HepG2 (cell line): ENCODE data around the gene AMBRA1. TPM values are rescaled to one million over a fixed set of nuclear protein-coding genes. Genes with fewer than 3 reads are reported as not detected.

Source experiments
- BORCS8-MEF2B ChIP-seq: sonication (generic); formaldehyde crosslinking; IDR thresholded peaks from 2 replicates; pipeline ENCODE4 v1.8.0; 2022; ENCODE audit warnings: mild to moderate bottlenecking, missing genetic modification reagents
- CBX1 ChIP-seq: IDR thresholded peaks from one replicate; pipeline ENCODE4 v1.6.1; 2016; ENCODE audit warnings: antibody characterized with exemption, low read depth
- GATA4 ChIP-seq: sonication (generic); IDR thresholded peaks from 2 replicates; pipeline ENCODE4 v1.6.1; 2016; ENCODE audit warnings: antibody characterized with exemption, low read depth, borderline replicate concordance
- HOXA5 ChIP-seq: sonication (generic); formaldehyde crosslinking; IDR thresholded peaks from 2 replicates; pipeline ENCODE4 v1.4.0; 2020; ENCODE audit warnings: missing genetic modification reagents
- PHF21A ChIP-seq: sonication (generic); formaldehyde crosslinking; IDR thresholded peaks from 2 replicates; pipeline ENCODE4 v1.5.0; 2020; ENCODE audit warnings: mild to moderate bottlenecking, missing genetic modification reagents
- PHF5A ChIP-seq: IDR thresholded peaks from one replicate; pipeline ENCODE4 v1.6.1; 2018; ENCODE audit warnings: low read depth, missing genetic modification reagents; ENCODE audit not compliant: unreplicated experiment
- PTBP1 ChIP-seq: fragments of 200-400 bp; formaldehyde crosslinking; IDR thresholded peaks from 2 replicates; pipeline ENCODE4 v1.6.1; 2018; ENCODE audit warnings: low read length, low read depth; ENCODE audit not compliant: poor library complexity, severe bottlenecking
- SAFB2 ChIP-seq: sonication (generic); formaldehyde crosslinking; IDR thresholded peaks from 2 replicates; pipeline ENCODE4 v1.5.1; 2020; ENCODE audit warnings: missing genetic modification reagents, low read depth, mild to moderate bottlenecking, borderline replicate concordance
- SP1 ChIP-seq, 2 experiments: fragments of 450-650 bp in 1 of 2; sonication (generic) in 1 of 2; formaldehyde crosslinking in 1 of 2; IDR thresholded peaks; 2 replicates each; pipeline versions ENCODE4 v1.4.0 to v1.6.1; 2016 to 2020; ENCODE audit warnings: missing genetic modification reagents in 1 of 2
- TCF7L2 ChIP-seq: IDR thresholded peaks from 2 replicates; pipeline ENCODE4 v1.6.1; 2011; ENCODE audit warnings: mild to moderate bottlenecking, low read depth, low read length, moderate library complexity
- ZBTB10 ChIP-seq: sonication (generic); formaldehyde crosslinking; IDR thresholded peaks from 2 replicates; pipeline ENCODE4 v1.4.0; 2020; ENCODE audit warnings: missing genetic modification reagents, borderline replicate concordance
- ZBTB7B ChIP-seq: sonication (generic); formaldehyde crosslinking; IDR thresholded peaks from 2 replicates; pipeline ENCODE4 v1.4.0; 2020; ENCODE audit warnings: missing genetic modification reagents
- ZNF235 ChIP-seq: sonication (generic); formaldehyde crosslinking; IDR thresholded peaks from 2 replicates; pipeline ENCODE4 v1.8.1; 2023; ENCODE audit warnings: mild to moderate bottlenecking, missing genetic modification reagents, borderline replicate concordance
- ZNF773 ChIP-seq: sonication (generic); formaldehyde crosslinking; IDR thresholded peaks from 2 replicates; pipeline ENCODE4 v1.4.0; 2020; ENCODE audit warnings: missing genetic modification reagents, borderline replicate concordance
- ZNF788 ChIP-seq: sonication (generic); formaldehyde crosslinking; IDR thresholded peaks from 2 replicates; pipeline ENCODE4 v1.5.0; 2020; ENCODE audit warnings: mild to moderate bottlenecking, missing genetic modification reagents, borderline replicate concordance
- polyA plus RNA-seq, 8 experiments: library from polyadenylated mRNA; depleted of rRNA in 3 of 8; stranded (reverse) in 7 of 8; unstranded in 1 of 8; fragments of >200 nt; fragmentation: Illumina TruSeq in 4 of 8; extraction: Trizol in 4 of 8; gene quantifications; 2 replicates each; pipeline versions ENCODE4 v1.2.1 to v1.2.3, GENCODE V29; 2011 to 2016; ENCODE audit warnings: low read depth in 4 of 8, missing spikeins in 1 of 8, mixed read lengths in 1 of 8; ENCODE audit not compliant: insufficient read depth in 1 of 8
- total RNA-seq, 5 experiments: library from RNA; depleted of rRNA; stranded (reverse); fragments of >200 nt; fragmentation: Illumina TruSeq; extraction: Trizol; gene quantifications; 2 replicates each; pipeline ENCODE4 v1.2.3, GENCODE V29; 2016; ENCODE audit warnings: low read depth in 1 of 5
- TF ChIP-seq, protein P1 (sequence below): sonication (generic); formaldehyde crosslinking; IDR thresholded peaks from 2 replicates; pipeline ENCODE4 v1.4.0; 2020; ENCODE audit warnings: mild to moderate bottlenecking, low read depth, missing genetic modification reagents
- TF ChIP-seq, protein P2 (sequence below): sonication (generic); formaldehyde crosslinking; IDR thresholded peaks from 2 replicates; pipeline ENCODE4 v1.8.1; 2023; ENCODE audit warnings: mild to moderate bottlenecking, inconsistent platforms, moderate library complexity, missing genetic modification reagents, borderline replicate concordance
- TF ChIP-seq, protein P3 (sequence below): sonication (generic); formaldehyde crosslinking; conservative IDR thresholded peaks from 2 replicates; pipeline ENCODE4 v1.8.0; 2022; ENCODE audit warnings: mild to moderate bottlenecking, moderate library complexity, missing genetic modification reagents

AMBRA1 gene
- total and polyA plus RNA-seq, 2 of the 13 experiments (the other 11 are each of a cell fraction or from before 2014, with no cell fraction given) = 15.7 to 26.0 TPM

- TF ChIP-seq GATA4 (no peak), BORCS8-MEF2B (peak; percentile 38; the same call in 1 of the 2 replicates), HOXA5 (CRISPR knock-in tag) (no peak), CBX1 (no peak), PHF5A (CRISPR knock-in tag) (no peak), PTBP1 (no peak), ZBTB10 (CRISPR knock-in tag) (peak; percentile 26; the same call in 1 of the 2 replicates), ZBTB7B (0 out of 2 replicates have a peak, but pooled peaks have one; percentile 52), PHF21A (CRISPR knock-in tag) (no peak; the same call in 1 of the 2 replicates), TCF7L2 (no peak), ZNF235 (CRISPR knock-in tag) (peak; percentile 63; the same call in 1 of the 2 replicates), SAFB2 (CRISPR knock-in tag) (no peak), ZNF788 (CRISPR knock-in tag) (no peak), SP1 (IDR thresholded peaks at IDR 0.05) (no peak), SP1 (CRISPR knock-in tag; IDR thresholded peaks at IDR 0.05) (no peak; the same call in 1 of the 2 replicates), ZNF773 (CRISPR knock-in tag) (no peak)
- TF ChIP-seq, protein P1, sequence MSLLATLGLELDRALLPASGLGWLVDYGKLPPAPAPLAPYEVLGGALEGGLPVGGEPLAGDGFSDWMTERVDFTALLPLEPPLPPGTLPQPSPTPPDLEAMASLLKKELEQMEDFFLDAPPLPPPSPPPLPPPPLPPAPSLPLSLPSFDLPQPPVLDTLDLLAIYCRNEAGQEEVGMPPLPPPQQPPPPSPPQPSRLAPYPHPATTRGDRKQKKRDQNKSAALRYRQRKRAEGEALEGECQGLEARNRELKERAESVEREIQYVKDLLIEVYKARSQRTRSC = no peak
- TF ChIP-seq, protein P2, sequence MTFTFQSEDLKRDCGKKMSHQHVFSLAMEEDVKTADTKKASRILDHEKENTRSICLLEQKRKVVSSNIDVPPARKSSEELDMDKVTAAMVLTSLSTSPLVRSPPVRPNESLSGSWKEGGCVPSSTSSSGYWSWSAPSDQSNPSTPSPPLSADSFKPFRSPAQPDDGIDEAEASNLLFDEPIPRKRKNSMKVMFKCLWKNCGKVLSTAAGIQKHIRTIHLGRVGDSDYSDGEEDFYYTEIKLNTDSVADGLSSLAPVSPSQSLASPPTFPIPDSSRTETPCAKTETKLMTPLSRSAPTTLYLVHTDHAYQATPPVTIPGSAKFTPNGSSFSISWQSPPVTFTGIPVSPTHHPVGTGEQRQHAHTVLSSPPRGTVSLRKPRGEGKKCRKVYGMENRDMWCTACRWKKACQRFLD = no peak
- TF ChIP-seq, protein P3, sequence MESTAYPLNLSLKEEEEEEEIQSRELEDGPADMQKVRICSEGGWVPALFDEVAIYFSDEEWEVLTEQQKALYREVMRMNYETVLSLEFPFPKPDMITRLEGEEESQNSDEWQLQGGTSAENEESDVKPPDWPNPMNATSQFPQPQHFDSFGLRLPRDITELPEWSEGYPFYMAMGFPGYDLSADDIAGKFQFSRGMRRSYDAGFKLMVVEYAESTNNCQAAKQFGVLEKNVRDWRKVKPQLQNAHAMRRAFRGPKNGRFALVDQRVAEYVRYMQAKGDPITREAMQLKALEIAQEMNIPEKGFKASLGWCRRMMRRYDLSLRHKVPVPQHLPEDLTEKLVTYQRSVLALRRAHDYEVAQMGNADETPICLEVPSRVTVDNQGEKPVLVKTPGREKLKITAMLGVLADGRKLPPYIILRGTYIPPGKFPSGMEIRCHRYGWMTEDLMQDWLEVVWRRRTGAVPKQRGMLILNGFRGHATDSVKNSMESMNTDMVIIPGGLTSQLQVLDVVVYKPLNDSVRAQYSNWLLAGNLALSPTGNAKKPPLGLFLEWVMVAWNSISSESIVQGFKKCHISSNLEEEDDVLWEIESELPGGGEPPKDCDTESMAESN (CRISPR knock-in tag) = no peak
These were observed 212.6 kb downstream of the AMBRA1 start, which contains the start of gene MDK (continued) for GRCh38 chr11:46381048-46381818.
